Central memory CD8-positive, alpha-beta T cell (primary cell): ENCODE results near the gene NID2.

Experiments used
- ATAC-seq: fragments of 150-1000 bp; cut with Tn5 transposase; replicated peaks from 2 replicates; pipeline ENCODE4 v1.10.0; 2022; ENCODE audit warnings: mild to moderate bottlenecking, moderate FRiP score, moderate number of reproducible peaks; ENCODE audit not compliant: poor library complexity, severe bottlenecking; ENCODE audit errors: extremely low read depth
- DNase-seq, 2 donors: peaks; one replicate each; pipeline ENCODE4 v3.0.0; 2021; ENCODE audit warnings: low spot score in 2 of 2
- H3K27ac Mint-ChIP-seq: one replicate; pipeline ENCODE4 v1.8.0; 2022; ENCODE audit warnings: low read depth, mild to moderate bottlenecking, moderate library complexity, mixed read lengths
- H3K27me3 Mint-ChIP-seq: one replicate; pipeline ENCODE4 v1.8.0; 2022; ENCODE audit warnings: mixed read lengths
- H3K36me3 Mint-ChIP-seq: one replicate; pipeline ENCODE4 v1.8.0; 2022; ENCODE audit warnings: mild to moderate bottlenecking, moderate library complexity, mixed read lengths; ENCODE audit not compliant: insufficient read depth
- H3K4me1 Mint-ChIP-seq: one replicate; pipeline ENCODE4 v1.8.0; 2022; ENCODE audit warnings: mixed read lengths
- H3K4me3 Mint-ChIP-seq: one replicate; pipeline ENCODE4 v1.8.0; 2022; ENCODE audit warnings: mild to moderate bottlenecking, moderate library complexity, mixed read lengths
- H3K9me3 Mint-ChIP-seq: one replicate; pipeline ENCODE4 v1.8.0; 2022; ENCODE audit warnings: mixed read lengths

NID2 gene

DNA sequence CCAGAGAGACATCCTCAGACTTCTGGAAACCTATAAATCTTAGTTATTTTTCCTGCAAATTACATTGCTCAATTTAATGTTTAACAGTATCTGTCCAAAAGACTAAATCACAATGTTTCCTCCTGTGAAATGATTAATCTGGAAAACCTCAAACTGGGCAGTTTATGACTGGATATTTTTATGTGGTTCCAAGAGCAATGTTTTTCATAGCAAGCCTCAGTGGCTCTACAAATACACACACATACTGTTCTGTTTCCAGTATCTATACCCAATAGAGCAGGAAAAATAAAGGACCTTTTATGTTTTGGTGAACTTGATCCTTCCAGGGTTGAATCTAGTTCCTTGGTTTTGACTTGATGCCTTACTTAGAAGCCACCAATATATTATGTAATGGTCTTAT, 9.2 kb downstream of the NID2 start:
- no peaks in the 10 kb centered on the region for H3K9me3 Mint-ChIP-seq
- no peaks in the 10 kb centered on the region for H3K36me3 Mint-ChIP-seq
- ATAC-seq = no peak
- DNase-seq = no peak
- no peaks in the 10 kb centered on the region for H3K4me1 Mint-ChIP-seq
- H3K4me3 Mint-ChIP-seq = no peak overlapping the region
- H3K27me3 Mint-ChIP-seq = peaks cover 25% of the 10 kb centered on the region
- no peak overlapping the region for H3K27ac Mint-ChIP-seq

DNA sequence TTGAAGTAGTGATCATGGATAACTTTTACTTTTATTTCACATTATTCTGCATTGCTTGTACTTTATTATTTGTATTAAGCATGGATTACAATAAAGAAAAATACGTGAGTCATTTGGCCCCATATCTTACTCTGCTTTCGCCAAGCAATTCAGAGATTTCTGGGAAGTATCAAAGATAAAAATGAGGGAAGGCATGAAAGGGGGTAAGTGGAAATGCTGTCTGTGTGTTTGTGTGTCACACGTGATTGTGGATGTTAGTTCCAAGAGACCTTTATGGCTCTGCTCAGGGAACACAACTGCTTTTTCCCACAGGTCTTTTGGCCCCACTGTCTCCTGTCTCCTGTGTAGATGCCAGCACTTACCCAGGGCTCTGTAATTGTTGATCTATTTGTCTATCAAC, 10.5 kb downstream of the NID2 start:
- no peaks in the 10 kb centered on the region for H3K9me3 Mint-ChIP-seq
- no peaks in the 10 kb centered on the region for H3K4me1 Mint-ChIP-seq
- H3K36me3 Mint-ChIP-seq = no peaks in the 10 kb centered on the region
- H3K4me3 Mint-ChIP-seq = no peak overlapping the region
- DNase-seq = no peak
- ATAC-seq = no peak
- H3K27ac Mint-ChIP-seq = no peak overlapping the region
- H3K27me3 Mint-ChIP-seq = peaks cover 28% of the 10 kb centered on the region

DNA sequence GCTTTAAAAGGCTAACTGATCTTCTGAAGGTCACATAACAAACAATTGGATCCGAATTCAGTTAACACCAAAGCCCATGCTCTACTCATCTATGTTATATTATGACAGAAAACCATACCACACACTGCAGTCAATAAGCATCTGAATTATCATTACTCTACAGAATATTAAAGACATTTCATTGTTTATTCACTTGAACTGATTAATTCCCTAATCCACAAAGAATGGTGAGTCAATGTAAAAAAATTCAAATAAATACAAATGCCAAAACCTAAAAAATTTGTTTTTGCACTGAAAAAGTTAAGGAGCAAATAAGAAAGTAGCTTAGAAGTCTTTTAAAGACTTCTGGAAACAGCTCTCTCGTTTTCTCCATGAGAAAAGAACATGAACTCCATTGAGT, 13.7 kb downstream of the NID2 start:
- no peaks in the 10 kb centered on the region for H3K4me1 Mint-ChIP-seq
- no peak overlapping the region for H3K27ac Mint-ChIP-seq
- H3K9me3 Mint-ChIP-seq = no peaks in the 10 kb centered on the region
- no peak for ATAC-seq
- no peak overlapping the region for H3K4me3 Mint-ChIP-seq
- no peaks in the 10 kb centered on the region for H3K36me3 Mint-ChIP-seq
- no peak for DNase-seq
- H3K27me3 Mint-ChIP-seq = peaks cover 17% of the 10 kb centered on the region

DNA sequence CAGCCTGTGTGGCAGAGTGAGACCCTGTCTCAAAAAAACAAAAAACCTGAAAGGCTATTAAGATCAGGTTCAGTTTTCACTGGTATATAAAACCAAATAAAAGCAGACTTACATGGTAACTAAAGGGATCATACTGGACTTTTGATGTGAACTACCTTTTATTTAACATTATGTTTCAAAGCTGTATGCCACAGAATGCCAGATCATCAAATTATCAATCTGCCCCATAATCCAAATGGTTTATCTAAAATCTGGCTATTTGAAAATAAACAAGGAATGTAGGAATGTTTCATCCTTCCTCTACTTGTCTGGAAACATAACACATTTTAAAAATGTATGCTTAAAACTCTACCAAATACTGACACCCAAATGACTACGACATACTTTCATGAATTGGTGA, 14.2 kb downstream of the NID2 start:
- ATAC-seq = no peak

DNA sequence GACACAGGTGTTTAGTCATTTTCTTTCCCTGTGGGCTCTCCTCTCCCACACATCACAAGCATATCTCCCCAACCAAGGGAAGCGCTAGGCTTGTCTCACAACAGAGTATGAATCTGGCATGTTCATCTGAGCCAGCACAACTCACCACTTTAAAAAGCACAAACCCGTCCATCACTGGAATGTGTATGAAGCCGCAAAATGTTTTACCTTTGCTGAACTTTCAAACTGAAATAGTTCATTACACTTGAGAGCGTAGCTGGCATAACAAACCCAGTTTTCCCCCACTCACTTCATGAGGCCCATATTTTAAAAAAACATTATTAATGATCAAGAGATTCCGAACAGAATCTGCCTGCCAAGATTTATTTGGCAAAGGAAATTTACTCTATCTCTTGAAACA, 15.8 kb downstream of the NID2 start:
- no peak for ATAC-seq
- no peak for DNase-seq
- no peaks in the 10 kb centered on the region for H3K4me1 Mint-ChIP-seq
- H3K4me3 Mint-ChIP-seq = no peak overlapping the region
- H3K27ac Mint-ChIP-seq = no peak overlapping the region
- no peaks in the 10 kb centered on the region for H3K36me3 Mint-ChIP-seq
- H3K9me3 Mint-ChIP-seq = no peaks in the 10 kb centered on the region
- H3K27me3 Mint-ChIP-seq = peaks cover 17% of the 10 kb centered on the region

More for the DNA sequence above, 14.2 kb downstream of the NID2 start:
- no peaks in the 10 kb centered on the region for H3K36me3 Mint-ChIP-seq
- H3K4me1 Mint-ChIP-seq = no peaks in the 10 kb centered on the region
- no peak overlapping the region for H3K4me3 Mint-ChIP-seq
- H3K27ac Mint-ChIP-seq = no peak overlapping the region
- no peak for DNase-seq
- no peaks in the 10 kb centered on the region for H3K9me3 Mint-ChIP-seq
- peaks cover 17% of the 10 kb centered on the region for H3K27me3 Mint-ChIP-seq

DNA sequence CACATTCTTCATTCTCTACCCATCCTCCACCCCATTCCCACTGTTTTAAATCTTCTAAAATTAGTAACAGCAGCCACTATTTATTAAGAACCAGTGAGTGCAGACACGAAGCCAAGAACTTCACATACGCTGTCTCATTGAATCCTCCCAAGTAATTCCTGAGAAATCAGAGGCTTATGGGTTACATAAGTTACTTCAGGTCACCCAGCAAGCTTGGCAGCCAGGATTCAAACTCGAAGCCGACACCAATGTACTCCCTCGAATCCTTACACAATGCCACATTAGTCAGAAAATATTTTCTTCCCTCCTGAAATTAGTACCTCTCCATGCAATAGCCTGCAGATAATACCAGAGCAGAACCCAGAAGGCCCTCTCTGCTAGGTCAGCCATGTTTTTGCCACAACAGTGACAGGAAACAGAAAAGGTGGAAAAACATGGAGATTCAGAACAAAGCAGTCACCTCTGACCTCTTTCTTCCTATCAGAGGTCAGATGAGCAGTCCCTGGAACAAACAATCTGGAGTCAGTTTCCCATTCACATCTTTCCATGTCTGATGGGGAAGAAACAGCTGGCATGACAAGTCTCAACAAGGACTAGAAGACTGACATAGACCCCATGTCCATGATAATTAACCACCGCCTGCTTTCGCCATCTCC, 16.4 kb downstream of the NID2 start:
- H3K9me3 Mint-ChIP-seq = no peaks in the 10 kb centered on the region
- ATAC-seq (no peak), DNase-seq (no peak)
- H3K27me3 Mint-ChIP-seq = peaks cover 17% of the 10 kb centered on the region
- no peaks in the 10 kb centered on the region for H3K4me1 Mint-ChIP-seq
- no peaks in the 10 kb centered on the region for H3K36me3 Mint-ChIP-seq
- no peak overlapping the region for H3K27ac Mint-ChIP-seq
- H3K4me3 Mint-ChIP-seq = no peak overlapping the region

DNA sequence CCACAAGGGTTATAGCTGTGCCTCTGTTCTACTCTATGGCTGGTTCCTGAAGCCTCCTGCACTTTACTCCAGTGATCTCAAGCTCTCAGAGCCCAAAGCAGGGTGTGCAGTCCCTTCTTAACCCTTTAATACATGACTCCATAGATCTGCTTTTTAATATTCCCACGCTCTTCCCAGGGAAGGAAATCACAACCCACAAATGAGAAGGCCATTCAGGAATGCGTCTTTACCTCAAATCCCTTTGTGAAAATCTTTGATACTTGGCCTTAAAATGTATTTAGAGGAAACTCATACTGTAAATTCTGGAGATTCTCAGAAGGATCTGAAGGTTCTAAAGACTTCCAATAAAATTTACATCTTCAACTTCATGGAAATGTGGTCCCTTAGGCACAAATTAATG, 17.0 kb downstream of the NID2 start:
- no peak overlapping the region for H3K27ac Mint-ChIP-seq
- no peak overlapping the region for H3K4me3 Mint-ChIP-seq
- no peak for DNase-seq
- peaks cover 17% of the 10 kb centered on the region for H3K27me3 Mint-ChIP-seq
- no peak for ATAC-seq
- H3K4me1 Mint-ChIP-seq = no peaks in the 10 kb centered on the region
- no peaks in the 10 kb centered on the region for H3K9me3 Mint-ChIP-seq
- H3K36me3 Mint-ChIP-seq = no peaks in the 10 kb centered on the region

DNA sequence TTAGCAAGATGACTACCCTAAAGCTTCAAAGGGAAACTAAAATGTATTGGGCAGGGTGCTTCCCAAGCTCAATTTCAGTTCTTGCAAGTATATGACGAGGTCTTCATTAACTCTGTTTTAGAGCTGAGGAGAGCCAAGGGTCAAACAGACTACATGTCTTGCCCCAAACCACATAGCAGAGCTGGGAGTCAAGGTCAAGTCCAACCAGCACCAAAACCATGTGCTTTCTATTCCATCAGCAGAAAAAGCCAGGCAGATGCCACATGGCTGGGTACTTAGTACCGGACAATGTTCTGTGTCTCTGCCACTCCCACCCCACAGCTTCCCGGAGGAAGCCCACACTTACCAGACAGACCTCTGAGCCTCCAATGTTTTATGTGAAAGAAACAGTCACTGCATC, 17.6 kb downstream of the NID2 start:
- H3K9me3 Mint-ChIP-seq = no peaks in the 10 kb centered on the region
- no peaks in the 10 kb centered on the region for H3K4me1 Mint-ChIP-seq
- H3K27ac Mint-ChIP-seq = no peak overlapping the region
- no peaks in the 10 kb centered on the region for H3K36me3 Mint-ChIP-seq
- ATAC-seq = no peak
- no peak overlapping the region for H3K4me3 Mint-ChIP-seq
- peaks cover 17% of the 10 kb centered on the region for H3K27me3 Mint-ChIP-seq
- DNase-seq = no peak

DNA sequence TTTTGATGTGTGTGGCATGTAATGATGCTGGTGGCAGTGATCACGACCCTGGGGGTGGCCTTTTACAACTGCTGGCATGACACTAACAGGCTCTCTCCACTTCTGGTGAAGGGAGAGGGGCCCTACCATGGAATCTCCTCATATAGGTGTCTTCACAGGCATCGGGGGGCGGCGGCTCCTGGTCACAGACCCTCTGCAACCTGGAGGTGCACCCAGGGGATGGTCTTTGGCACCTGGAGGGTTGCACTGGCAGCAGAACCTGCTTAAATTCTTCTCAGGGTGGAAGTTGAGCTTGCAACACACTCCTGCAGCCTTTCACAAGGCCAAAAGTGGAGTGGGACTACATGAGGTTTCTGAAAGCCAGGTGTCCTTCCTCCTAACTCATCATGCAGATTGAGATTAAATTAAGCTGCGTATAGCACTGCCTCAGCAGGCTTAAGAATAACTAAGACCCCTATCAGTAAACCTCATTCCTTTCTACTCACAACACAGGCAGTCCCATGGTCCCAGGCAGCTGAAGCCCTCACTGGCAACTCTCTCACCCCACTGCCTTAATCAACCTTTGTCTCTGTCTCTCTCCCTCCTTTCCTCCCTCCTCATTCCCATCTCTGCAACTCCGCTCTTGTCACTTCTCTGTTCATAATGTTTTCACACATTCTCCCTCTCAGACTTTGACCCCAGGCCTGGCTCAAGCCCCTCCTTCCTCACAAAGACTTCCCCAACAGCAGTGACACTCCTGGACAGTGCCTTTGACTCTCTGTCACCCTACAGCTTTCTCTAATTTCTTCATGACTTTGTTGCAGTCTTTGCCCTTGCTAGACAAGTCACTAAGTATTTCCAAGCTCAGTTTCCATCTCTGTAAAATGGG, 18.9 kb downstream of the NID2 start:
- no peak overlapping the region for H3K4me3 Mint-ChIP-seq
- ATAC-seq (no peak), DNase-seq (no peak)
- H3K36me3 Mint-ChIP-seq = no peaks in the 10 kb centered on the region
- no peaks in the 10 kb centered on the region for H3K9me3 Mint-ChIP-seq
- H3K4me1 Mint-ChIP-seq = no peaks in the 10 kb centered on the region
- peaks cover 6% of the 10 kb centered on the region for H3K27me3 Mint-ChIP-seq
- H3K27ac Mint-ChIP-seq = no peak overlapping the region

DNA sequence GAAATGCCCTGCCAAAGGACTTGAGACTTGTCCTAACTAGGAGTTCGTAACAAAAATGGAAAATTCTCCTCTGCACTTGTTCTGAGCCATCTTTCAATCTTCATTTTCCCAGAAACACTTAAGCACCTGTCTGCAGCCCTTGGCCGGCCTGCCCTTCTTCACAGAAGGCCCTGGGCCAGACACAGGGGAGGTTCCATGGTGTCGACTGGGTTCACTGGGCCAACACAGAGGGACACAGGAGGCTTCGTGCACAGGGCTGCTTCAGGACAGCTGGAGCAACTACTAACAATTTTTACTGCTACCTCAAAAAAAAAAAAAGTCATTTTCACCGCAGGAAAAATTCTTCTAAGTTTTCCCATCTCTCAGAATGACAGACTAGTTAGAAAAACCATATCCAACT, 19.6 kb downstream of the NID2 start:
- H3K4me1 Mint-ChIP-seq = no peaks in the 10 kb centered on the region
- H3K9me3 Mint-ChIP-seq = no peaks in the 10 kb centered on the region
- H3K36me3 Mint-ChIP-seq = no peaks in the 10 kb centered on the region
- no peak overlapping the region for H3K27ac Mint-ChIP-seq
- H3K27me3 Mint-ChIP-seq = no peaks in the 10 kb centered on the region
- H3K4me3 Mint-ChIP-seq = no peak overlapping the region
- no peak for ATAC-seq
- DNase-seq = no peak

DNA sequence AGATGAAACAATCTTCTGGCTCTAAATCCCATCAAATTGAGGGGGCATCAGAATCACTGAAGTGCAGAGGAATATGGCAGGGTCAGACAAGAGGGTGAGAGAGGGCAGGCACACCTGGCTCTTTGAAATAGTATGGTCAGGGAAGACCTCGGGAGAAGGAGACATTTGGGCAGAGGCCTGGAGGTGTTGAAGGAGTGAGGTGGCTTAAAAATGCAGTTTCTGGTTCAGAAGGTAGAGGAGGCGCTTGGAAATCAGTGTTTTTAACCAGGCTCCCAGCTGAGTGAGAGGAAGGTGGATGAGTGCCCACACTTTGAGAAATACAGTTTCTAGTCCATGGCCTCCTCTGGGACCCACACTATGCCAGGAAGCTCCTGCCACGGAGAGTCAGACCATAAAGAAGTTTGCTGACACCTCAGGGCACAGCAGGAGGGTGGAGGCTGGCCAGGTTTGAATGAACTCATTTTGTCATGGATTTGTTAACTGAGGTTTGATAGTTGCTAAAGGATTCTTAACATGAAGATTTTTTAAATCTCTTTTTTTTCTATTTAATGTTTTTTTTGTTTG, 20.1 kb downstream of the NID2 start:
- no peak for ATAC-seq
- Mint-ChIP-seq H3K27ac (no peak overlapping the region), H3K4me3 (no peak overlapping the region), H3K27me3 (no peaks in the 10 kb centered on the region), H3K9me3 (no peaks in the 10 kb centered on the region), H3K36me3 (no peaks in the 10 kb centered on the region), H3K4me1 (peaks cover 3% of the 10 kb centered on the region)
- no peak for DNase-seq

DNA sequence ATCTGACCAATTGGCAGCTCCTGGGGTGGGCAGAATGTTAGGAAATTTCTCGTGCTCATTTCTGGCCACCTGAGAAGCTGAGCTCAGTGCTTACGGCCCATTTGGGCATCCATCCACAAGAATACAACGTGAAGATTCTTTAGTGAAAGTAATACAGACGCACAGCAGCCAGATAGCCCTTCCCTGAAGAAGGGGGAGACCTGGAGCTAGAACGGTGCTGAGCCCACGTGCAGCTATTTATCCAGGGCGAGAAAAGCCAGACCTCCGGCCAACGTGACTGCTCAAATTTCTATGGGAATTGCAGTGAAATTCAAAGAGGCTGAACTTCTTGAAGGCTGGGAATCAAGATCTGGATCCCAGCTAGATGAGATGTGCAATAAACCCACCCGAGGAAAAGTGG, 20.7 kb downstream of the NID2 start:
- Mint-ChIP-seq H3K27me3 (no peaks in the 10 kb centered on the region), H3K9me3 (no peaks in the 10 kb centered on the region), H3K36me3 (no peaks in the 10 kb centered on the region), H3K4me3 (no peak overlapping the region), H3K4me1 (peaks cover 6% of the 10 kb centered on the region), H3K27ac (no peak overlapping the region)
- no peak for DNase-seq
- ATAC-seq = no peak

DNA sequence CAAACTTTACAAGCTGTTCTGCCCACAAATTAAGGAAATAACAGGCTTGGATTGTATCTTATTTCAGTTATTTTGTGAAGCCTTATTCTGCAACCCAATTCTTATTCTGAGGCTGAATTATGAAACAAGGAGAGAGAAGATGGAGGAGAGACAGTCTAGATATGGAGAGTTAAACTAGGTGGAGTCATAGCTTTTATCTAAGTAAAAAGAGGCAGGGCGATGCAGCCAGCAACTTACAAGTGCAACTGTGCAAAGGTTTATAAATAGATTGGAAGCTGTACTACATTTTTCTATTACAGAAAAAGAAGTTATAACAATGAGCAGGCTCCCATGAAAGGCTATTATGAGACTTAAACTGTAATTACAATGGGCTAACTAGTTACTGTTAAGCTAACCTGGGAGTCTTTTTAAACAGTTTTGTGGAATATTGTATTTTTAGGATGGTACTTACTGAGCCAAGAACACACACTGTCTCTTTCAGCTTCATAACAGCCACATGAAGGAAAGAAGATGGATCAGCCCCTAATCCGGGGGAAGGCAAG, 22.4 kb downstream of the NID2 start:
- no peak for ATAC-seq
- no peak overlapping the region for H3K4me3 Mint-ChIP-seq
- H3K36me3 Mint-ChIP-seq = no peaks in the 10 kb centered on the region
- DNase-seq = no peak
- H3K27ac Mint-ChIP-seq = no peak overlapping the region
- H3K27me3 Mint-ChIP-seq = no peaks in the 10 kb centered on the region
- H3K9me3 Mint-ChIP-seq = no peaks in the 10 kb centered on the region
- H3K4me1 Mint-ChIP-seq = peaks cover 6% of the 10 kb centered on the region
